GM21381 (cell line): ENCODE results near the gene ABCD1.

ENCODE experiments used
- ATAC-seq: cut with Tn5 transposase; IDR thresholded peaks from one replicate; pipeline ENCODE4 v1.9.1; 2021; ENCODE audit warnings: mild to moderate bottlenecking, moderate library complexity; ENCODE audit not compliant: unreplicated experiment

Gene ABCD1

DNA sequence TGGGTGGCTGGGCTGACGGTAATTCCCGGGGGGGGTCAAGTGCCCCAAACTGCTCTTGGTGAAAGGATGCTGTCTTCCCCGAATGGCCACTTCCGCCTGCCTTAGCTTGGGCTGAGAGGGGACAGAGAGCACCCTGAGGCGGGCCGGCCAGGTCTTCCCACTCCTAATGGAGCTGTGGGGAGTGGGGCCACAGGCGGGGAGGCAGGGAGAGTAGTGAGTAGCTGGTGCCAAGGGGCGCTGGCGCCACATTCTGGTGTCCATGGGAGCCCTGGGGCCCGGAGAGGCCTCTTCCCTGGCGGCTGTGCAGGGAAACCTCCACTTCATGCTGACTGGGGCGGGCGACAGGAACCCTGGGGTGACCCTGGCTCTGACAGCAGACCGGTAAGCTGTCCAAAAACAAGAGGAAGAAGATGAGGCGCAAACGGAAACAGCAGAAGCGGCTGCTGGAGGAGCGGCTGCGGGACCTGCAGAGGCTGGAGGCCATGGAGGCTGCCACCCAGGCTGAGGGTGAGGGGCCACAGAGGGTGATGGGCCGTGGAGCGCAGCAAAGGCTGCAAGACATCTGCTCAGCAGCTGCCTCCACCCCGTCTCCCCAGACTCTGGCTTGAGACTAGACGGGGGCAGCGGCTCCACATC, 58.8 kb downstream of the ABCD1 start:
- no peak for ATAC-seq

DNA sequence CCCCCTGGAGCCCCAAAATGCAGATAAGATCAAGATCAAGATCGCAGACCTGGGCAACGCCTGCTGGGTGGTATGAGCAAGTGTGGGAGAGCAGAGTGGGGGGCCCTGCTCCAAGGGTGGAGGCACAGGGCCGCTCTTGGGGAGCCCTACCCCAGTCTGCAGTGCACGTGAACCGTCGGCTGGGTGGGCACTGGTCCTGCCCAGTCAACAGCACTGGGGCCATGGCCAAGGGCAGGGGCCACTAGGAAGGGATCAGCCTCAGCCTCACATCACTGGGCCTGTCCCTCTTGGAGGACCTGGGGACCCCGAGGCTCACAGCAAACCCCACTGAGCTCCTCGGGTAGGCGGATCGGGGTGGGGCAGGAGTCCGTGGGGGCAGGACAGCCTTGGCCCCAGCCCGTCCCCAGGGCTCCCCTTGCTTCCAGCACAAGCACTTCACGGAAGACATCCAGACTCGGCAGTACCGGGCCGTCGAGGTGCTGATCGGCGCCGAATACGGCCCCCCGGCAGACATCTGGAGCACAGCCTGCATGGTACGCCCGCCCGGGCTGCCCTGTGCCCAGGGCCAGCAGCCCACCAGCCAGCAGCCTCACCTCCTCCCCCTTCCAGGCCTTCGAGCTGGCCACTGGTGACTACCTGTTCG, 59.8 kb downstream of the ABCD1 start:
- no peak for ATAC-seq

DNA sequence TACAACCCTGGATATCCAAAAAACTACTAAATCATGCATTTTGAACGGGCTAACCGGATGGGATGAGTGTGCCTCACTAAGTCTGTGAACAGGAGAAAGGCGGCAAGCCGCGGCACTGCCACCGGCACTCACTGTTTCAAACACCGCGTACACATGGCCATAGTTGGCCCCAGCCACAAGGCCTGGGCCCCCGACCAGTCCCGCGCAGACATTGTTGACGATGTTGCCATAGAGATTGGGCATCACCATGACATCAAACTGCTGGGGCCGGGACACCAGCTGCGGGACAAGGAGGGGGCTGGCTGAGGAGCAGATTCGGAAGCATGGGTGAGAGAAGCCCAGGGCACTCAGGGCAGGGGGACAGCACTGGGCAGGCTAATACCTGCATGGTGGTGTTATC, 62.0 kb downstream of the ABCD1 start:
- ATAC-seq: no peak

DNA sequence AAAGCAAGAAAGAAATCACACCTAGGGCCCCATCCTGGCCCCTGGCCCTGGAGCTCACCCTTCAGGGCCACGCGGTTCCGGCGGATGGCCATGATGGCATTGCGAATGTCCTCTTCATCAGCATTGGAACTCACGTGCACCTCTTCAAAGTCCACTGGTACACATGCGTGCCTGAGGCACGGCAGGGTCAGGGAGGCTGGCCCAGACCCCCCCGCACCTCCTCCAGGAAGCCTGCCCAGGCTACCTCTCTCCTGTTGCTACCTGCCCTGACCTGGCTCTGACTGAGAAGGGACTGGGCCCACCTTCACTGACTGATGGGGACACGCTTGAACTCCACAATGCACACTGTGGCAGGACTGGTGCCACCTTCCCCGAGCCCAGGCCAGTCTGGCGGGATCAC, 65.0 kb downstream of the ABCD1 start:
- ATAC-seq: no peak

DNA sequence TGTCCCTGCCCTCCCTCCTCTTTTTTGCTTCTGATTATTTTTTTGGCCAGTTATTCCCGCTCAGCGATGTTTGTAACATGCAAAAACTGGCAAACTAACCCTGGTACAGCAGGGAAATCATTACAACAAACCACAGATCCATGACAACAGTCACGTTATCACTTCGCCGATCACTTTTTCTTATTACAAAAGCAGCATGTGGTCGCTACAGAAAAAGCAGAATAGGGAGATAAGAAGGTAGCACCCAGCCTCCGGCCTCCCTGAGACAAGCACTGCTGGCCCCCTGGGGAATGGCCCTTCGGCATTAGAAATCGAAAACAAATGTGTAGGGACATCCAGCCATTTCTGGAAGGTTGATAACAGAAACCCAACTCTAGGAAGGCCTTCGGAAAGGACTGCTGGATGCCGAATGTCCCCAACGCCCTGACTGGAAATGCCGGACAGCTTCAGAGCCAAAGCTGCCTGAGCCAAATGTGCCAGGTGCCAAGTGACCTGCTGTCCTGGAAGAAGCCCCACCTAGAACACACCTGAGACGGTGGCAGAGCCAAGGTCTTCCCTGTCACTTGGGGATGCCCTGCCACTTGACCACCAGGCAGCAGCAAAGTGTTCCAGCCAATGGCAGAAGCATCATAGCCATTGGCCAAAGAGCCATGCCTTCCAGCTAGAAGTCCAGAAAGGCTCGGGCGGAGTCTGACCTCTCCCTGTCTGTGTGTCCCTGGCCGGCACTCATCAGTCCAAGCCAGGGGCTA, 66.6 kb downstream of the ABCD1 start:
- ATAC-seq: no peak

DNA sequence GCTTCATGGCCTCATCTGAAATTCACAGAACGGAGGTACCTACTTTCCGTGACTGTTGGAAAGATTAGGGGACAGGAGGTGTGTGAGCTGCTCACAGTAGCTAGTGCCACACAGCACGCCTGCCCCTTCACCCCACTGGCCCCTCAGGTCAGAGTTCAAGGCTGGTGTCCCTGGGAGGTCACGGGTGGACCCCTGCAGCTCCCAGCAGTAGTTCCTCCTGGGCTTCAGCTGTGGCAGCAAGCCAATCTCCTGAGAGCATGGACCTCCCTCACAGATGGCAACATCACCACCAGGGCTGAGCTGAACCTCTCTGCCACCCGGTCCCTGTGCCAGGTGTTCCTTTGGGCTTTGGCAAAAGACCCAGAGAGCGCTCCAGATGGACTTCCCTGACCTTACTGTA, 67.7 kb downstream of the ABCD1 start:
- ATAC-seq: no peak

DNA sequence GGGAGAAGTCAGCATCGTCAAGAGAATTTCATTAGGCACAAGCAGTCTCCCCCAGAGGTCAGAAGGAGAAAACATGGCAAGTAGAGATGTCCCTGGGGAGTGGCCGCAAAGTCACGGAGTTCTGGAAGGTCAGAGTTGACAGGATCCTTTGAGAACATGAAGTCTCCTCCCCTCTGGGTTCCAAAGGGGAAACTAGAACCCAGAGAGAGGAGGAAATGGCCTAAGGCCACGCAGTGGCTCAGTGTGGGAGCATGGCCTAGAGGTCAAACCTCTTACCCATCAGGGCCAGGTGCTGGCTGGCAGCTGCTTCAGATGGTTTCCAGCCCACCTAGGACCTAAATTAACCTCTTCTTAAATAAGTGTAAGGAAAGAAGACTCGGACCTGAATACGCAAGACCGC, 68.6 kb downstream of the ABCD1 start:
- no peak for ATAC-seq
